ENCODE results near the gene ZNF444.

DNA sequence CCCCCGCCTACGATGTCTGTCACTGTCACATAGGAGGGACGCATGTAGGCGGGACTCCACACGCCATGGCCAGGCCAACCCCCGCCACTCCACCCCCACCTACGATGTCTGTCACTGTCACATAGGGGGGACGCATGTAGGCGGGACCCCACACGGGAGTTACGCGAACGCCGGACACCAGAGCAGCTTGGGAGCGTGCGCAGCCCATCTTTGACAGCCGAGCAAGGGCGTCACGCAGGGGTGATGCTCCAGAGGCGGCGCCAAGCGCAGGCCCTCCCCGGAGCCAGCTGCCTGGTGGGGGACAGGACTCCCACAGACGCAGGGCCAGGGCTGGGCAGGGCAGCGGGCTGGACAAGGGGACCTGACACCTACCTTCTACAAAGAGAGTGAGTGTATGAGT is 40.0 kb upstream of the ZNF444 start:
- no peak for TF ChIP-seq EZH2phosphoT487 (IDR thresholded peaks at IDR 0.05; ENCODE audit: borderline replicate concordance, low read length)
- TF ChIP-seq, protein P1, sequence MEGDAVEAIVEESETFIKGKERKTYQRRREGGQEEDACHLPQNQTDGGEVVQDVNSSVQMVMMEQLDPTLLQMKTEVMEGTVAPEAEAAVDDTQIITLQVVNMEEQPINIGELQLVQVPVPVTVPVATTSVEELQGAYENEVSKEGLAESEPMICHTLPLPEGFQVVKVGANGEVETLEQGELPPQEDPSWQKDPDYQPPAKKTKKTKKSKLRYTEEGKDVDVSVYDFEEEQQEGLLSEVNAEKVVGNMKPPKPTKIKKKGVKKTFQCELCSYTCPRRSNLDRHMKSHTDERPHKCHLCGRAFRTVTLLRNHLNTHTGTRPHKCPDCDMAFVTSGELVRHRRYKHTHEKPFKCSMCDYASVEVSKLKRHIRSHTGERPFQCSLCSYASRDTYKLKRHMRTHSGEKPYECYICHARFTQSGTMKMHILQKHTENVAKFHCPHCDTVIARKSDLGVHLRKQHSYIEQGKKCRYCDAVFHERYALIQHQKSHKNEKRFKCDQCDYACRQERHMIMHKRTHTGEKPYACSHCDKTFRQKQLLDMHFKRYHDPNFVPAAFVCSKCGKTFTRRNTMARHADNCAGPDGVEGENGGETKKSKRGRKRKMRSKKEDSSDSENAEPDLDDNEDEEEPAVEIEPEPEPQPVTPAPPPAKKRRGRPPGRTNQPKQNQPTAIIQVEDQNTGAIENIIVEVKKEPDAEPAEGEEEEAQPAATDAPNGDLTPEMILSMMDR (conservative IDR thresholded peaks at IDR 0.05; ENCODE audit: low read depth, low read length): no peak
